Measurements from ENCODE around the gene SSBP2.
"Not testable (repeated sequence)": the region's sequence is repeated elsewhere in the genome, so short reads cannot be mapped to it uniquely, and the experiment has no call there.

The SSBP2 gene

DNA sequence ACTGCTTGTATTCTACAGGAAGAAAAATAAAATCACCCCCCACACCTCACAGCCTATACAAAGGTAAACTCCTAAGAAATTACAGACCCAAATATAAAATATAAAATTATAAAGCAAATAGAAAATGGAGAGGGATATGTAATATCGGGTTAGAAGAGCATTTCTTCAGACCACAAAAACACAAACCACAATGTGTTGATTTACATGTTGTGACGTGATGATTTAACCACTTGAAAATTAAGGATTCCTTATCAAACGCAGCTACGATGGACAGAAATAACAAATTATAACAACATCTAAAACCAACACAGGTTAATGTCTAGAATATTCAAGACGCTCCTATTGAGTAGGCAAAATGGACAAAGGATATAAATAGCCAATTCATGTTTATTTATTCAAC is 26.3 kb downstream of the SSBP2 start:
- no peak for DNase-seq

DNA sequence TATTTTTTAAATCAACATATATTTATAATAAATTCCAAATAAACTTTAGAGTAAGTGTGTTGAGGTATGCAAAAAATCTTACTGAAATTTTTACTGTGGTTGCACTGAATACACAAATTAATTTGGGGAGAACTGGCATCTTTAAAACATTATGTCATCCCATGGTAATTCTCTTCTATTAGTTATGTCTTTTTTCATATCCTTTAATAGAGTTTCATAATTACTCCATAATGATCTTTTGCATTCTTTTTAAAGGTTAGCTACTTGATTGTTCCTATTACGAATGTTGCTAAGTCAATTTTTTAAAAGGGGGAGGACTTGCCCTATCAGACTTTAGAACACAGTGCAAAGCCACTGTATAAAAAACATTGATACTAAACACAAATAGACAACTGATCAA is 26.8 kb downstream of the SSBP2 start:
- DNase-seq = no peak

DNA sequence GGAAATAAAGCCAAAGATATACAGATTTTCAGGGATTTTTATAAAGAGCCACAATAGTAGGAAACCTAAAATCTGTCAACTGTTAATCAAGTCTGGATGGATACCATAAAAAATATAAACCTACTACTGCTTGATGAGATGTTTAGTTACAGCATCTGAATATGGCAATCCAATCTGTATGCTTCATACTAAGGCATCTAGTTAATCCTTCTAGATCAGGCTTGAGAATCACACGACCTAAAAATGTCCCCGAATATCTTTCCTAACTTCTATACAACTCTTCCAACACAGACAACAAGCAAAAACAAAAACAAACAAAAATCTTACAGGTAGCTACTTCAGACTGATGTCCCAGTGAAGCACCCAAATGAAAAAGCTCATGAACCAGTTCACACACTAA is 29.8 kb downstream of the SSBP2 start:
- DNase-seq = no peak

DNA sequence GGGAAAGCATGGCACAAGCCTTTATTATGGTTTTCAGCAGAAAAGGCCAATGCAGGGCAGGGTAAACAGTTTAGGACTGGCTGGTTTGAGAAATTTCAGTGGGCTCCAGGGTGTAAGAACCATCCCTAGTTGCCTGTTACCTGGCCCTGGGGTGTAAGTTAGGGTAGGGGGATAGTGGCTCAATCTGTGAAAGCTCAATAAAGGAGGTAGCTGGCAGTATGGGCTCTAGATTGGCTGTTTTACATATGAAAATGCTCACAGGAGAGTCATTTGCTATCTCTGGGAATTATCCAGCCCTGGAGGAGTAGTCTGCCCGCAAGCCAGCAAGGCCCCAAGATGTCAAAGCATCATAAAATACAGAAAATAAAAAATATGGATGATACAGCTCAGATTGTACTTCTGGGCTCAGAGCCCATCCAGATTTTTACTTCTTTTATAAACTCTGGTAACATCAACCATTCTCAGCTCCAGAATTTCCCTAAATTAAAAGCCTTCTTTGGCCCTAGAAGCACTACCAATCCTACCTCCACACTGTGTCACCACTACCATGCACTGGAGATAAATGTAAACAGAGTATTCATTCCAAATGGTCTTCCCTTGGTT is 31.1 kb downstream of the SSBP2 start:
- no peak for DNase-seq

DNA sequence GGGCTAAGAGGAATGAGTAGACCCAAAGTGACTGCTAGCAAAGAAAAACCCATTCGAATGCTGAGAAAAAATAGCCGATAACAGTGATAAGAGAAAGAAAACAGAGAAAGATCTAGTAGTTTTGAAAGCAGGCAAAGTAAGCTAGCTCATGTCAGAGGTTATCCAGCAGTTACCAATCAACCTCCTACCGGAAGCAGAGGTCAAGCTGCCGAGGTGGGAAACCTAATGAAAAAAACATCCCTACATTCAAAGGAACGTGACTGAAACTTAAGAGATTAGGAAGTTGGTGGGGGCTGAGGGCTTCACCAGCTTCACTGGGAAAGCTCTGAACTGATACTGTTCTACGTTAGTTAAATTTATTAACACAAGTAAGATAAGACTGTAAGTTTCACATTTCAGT is 32.6 kb downstream of the SSBP2 start:
- no peak for DNase-seq

DNA sequence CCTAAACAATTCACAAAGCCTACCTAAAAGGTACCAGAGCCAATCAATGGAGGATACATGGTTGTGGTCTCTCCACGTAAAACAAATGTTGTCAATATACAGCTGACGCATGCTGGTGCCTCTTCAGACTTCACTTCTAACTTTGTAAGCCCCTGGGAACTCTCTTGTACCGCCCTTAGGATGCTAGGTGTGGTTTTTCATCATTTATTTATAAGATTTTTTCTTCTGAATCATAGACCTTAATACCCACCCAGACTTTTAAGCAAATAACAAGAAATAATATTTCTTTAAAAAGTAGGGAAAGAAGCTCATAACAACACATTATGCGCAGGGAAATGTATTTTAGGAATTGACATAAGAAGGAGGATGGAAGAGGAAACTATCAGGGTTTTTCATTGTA is 33.0 kb downstream of the SSBP2 start:
- DNase-seq = no peak

DNA sequence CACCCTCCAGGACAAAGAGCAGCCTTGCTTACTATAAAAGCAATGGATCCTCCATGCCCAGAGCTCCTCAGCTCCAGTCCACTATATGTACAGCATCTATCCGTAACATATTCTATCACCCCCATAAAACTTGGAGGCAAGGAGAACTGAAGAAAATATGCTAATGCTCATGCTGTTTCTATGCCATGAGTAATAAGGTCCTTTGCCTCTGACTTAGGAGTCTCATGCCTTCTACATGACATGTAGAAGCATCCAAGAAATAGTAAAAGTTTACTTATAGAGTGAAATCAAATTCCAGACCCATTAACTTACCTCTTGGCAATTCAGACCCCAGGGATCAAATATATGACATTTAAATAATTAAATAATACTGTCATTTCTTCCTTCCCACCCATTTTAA is 33.7 kb downstream of the SSBP2 start:
- no peak for DNase-seq

DNA sequence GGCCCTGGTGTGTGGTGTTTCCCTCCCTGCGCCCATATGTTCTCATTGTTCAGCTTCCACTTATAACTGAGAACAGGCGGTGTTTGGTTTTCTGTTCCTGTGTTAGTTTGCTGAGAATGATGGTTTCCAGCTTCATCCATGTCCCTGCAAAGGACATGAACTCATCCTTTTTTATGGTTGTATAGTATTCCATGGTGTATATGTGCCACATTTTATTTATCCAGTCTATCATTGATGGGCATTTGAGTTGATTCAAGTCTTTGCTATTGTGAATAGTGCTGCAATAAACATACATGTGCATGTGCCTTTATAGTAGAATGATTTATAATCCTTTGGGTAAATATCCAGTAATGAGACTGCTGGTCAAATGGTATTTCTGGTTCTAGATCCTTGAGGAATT is 36.8 kb downstream of the SSBP2 start:
- not testable (repeated sequence) for DNase-seq

DNA sequence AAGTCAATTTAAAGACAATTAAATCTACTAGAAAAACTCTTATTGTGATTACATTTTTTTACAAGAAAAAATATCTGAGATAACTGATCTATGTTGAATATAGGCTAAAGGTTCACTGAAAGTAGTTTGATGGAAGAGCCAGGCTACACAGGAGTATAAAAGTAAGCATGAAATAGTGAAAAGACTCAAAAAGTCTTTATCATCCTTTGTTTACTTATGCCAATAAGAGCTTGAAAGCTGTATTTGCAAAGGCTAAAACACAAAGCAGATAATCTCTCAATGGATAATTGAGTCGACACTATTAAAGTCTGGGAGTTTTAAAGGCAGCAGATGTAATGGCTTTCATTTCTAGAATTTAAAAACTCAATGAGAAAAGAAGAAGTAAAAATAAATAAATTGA is 42.0 kb downstream of the SSBP2 start:
- DNase-seq = no peak

DNA sequence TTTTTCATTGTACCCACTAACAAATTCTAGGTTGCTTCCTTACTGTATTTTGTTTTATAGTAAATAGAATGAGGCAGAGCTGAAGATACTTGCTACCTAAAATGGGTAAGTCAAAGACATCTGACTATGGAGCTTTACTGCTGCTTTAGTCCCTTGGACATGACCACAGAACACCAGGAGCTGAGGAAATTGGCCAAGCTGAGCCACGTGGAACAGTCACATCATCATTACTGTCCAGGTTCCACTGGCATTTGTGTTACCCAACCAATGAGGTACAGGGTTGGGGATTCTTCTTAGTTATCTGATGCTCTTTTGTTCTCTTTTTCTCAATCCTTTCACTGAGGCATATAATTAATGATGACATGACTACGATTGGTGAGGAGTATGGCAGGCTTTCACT is 47.1 kb downstream of the SSBP2 start:
- DNase-seq = no peak

DNA sequence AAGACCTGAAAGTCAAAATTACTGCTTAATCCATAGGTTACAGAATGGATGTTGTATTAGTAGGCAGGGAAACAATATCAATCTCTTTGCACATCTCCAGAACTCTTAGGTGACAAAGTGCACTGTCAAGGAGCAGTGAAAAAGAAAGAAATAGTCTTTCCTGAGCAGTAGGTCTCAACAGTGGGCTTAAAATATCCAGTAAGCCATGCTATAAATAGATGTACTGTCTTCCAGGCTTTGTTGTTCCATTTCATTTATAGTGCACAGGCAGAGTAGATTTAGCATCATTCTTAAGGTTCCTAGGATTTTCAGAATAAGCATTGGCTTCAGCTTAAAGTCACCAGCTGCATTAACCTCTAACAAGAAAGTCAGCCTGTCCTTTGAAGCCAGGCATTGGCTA is 50.7 kb downstream of the SSBP2 start:
- DNase-seq = no peak

DNA sequence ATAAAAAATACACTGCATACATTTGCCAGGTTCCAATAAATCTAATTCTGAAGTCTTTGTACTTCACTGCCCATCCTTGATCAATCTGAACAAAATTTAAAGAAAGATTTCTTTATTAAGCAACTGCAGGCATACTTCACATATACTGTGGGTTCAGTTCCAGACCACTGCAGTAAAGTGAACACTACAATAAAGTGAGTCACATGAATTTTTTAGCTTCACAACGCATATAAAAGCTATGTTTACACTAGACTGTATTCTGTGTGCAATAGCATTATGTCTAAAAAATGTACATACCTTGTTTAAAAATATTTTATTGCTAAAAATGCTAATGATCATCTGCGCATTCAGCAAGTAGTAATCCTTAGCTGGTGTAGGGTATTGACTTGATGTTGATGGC is 52.1 kb downstream of the SSBP2 start:
- no peak for DNase-seq

DNA sequence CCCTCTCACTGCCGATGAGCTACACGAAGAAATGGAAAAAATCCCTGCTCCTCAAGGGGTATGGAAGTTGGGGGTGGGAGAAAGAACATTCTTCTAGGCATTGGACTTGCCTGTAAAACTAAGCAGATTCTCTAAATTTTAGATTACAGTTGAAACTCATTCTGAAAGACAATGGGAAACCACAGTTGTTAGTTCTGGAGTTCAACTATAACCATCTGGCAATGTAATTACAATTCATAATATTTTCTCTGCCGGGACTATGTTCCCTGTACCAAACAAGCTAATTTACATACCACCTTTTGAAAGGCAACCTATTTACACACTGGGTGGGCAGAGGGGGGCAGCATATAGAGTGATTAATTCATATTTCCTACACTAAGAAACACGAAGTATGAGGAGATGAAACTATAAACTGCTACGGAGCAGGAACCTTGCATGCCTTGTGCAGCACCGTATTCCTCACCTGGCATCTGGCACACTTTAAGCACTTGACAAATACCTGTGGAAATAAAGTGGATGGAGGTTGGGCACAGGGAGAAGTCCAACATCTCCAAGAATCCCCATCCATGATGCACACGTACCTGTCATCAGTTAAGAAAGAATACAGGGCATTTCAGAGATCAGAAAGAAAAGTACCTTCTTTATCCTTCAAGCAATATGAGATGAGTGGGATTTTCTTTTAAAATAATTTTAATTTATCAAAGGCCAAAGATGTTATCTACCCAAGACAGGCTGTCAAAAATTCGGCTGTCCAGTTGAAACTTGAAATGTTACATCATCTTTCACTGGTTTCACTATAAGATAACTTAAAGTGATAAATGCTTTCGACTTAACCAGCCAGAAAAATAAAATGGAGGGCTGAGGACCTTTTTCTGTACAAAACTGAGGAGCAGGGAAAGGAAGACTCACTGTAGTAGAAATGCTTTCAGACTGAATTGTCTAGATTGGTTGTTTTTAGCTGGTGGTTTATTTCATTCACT is 54.2 kb downstream of the SSBP2 start:
- no peak for DNase-seq

DNA sequence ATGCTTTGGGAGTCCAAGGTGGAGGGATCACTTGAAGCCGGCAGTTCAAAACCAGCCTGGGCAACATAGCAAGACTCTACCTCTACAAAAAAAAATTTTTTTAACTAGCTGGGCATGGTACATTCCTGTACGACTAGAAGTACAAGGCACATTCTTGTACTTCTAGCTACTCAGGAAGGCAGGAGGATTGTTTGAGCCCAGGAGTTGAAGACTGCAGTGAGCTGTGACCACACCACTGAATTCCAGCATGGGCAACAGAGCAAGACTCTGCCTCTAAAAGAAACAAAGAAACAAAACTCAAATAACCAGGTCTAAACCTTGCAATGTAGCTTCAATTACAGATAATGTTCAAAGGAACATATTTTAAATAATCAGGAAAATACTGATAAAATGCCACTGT is 56.2 kb downstream of the SSBP2 start:
- DNase-seq = no peak

DNA sequence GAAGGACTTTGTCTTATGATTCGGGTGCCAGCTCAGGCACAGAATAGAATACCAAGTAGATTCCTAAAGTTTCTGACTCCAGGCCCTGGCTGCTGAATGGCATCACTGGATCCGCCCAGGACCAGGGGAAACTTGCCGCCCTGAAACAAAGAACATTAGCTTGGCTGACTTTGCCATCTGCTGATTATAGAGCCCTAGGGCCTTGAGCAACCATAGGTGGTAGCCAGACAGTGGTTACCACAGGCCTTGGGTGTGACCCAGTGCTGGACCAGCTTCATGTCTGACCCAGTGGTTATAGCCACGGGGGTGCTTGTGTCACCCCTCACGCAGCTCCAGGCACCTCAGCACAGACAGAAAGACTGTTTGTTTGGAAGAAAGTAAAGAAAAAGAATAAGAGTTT is 62.7 kb downstream of the SSBP2 start:
- no peak for DNase-seq

DNA sequence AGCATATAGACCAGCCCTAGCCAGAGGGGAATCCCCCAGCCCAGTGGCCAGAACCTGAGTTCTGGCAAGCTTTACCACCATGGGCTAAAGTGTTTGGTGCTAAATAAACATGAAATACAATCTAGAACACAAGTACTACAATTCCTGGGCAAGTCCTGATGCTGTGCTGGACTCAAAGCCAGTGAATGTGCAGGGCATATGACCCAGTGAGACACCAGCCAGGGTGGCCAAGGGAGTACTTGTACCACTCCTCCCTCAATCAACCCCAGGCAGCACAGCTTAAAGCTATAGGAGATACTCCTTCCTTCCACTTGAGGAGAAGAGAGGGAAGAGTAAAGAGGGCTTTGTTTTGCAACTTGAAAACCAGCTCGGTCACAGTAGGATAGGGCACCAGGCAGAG is 63.6 kb downstream of the SSBP2 start:
- DNase-seq = no peak

DNA sequence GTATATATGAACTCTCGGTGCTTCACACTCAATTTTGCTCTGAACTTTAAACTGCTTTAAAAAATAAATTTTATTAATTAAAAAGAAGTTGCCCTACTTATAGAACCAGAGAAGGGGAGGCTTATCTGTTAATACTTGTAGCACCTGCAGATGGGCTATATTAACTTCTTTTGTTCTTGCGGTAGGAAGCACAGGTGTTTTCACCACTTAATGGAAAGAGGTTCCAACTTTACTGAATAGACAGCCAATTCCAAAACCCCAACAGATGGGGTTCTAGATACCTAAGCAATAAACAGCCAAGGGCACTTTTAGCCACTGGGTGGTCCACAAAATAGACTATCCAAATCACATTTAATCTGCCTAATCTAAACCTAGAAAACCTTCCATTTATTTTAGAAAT is 65.4 kb downstream of the SSBP2 start:
- DNase-seq = no peak

DNA sequence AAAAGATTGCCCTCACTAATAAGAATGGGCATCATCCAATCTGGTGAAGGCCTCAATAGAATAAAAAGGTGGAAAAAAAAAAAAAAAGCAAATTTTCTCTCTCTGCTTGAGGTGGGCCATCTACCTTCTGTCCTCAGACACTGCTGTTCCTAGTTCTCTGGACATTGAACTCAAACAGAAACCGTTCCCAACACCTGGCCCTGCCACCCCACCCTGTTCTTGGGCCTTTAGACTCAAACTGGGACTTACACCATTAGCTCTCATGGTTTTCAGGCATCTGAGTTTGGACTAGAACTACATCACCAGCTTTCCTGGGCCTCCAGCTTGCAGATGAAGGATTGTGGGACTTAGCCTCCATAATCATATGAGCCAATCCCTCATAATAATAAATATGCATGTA is 71.0 kb downstream of the SSBP2 start:
- no peak for DNase-seq

DNA sequence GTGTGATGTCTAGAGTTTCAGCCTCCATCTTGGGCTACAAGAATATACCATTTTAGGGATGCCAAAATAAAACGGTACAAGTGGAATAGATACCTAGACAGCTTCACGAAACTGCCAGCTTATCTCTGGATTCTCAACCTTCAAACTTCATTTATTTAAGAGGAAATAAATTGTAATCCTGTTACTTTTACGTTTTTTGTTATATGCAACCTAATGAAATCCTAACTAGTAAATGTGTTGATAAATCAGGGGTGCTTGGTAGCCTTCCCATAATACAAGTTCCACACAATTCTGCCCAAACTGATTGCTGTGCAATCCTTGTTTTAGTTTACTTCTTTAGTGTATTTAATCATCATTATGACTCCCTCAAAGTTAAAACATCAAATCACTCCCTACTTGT is 75.5 kb downstream of the SSBP2 start:
- DNase-seq = no peak

DNA sequence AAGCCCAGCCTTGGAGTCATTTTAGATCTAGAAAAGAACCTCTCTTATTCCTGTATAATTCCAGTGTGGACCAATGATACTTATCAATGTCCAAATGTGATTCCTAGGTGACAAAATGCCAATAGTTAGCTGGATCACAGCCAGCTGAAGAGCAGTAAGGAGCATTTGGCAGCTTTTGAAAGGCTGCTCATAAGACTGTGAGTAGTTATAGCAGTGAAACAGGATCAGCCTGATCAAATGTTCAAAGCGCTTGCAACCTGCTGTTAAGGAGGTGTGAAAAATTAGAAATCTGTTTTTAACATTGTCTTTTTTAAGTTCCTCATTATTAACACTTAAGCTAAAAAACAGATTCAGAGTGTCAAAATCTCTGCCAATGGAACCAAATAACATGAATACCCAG is 85.1 kb downstream of the SSBP2 start:
- DNase-seq = no peak

DNA sequence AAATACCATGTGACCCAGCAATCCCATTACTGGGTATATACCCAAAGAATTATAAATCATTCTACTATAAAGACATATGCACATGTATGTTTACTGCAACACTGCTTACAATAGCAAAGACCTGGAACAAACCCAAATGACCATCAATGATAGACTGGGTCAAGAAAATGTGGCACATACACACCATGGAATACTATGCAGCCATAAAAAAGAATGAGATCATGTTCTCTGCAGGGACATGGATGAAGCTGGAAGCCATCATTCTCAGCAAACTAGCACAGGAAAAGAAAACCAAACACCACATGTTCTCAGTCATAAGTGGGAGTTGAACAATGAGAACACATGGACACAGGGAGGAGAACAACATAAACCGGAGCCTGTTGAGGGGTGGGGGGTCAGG is 90.3 kb downstream of the SSBP2 start:
- not testable (repeated sequence) for DNase-seq

DNA sequence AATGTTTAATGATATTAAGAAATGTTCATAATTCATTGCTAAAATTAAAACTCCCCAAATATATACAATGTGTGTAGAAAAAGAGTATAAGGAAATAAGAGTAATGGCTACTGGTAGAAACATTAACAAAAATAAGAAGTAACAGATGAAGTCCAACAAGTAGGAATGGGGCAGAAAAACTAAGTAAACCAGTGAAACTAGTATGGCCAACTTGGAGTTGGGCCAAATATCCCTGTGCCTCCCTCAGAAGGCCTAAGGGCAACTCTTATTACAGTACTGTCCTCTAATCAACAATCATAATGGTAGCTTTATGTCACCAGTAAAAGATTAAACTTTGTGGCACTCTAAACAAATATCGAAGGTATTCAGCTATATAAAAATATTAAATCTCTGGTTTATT is 93.5 kb downstream of the SSBP2 start:
- no peak for DNase-seq

DNA sequence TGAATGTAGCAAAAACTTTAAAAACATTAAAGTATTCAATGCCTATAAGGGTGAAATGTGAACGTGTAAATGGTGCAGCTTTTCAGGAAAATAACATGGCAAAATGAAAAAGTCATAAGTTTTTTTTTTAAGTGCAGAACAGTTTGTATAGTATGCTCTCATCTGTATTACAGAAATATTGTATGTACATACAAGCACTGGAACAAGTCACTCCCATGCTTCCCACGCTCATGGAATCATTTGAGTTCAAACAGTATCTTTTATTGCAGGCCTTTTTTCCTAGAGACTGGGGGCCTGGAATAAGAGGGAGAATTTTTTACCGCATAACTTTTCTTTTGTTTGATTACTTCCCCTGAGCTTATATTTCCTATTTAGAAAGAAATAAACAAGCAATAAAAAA is 94.1 kb downstream of the SSBP2 start:
- no peak for DNase-seq

DNA sequence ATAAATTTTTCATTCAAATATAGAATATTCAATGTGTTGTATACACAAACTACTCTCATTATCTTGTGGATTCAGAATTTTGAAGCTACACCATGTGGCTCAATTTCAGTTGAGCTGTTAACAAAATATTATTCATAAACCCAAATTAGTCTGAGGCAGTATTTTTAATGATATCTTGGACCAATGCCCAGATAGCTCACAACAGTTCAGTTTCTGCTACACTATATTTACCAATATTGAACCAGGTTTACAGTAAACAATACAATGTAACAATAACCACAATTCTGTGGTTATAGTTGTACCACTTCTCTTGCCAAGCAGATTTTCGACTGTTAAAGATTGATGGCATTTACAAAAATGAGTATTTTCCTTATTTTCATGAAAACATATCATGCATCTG is 99.9 kb downstream of the SSBP2 start:
- no peak for DNase-seq
